HG02852 (cell line): Measurements from ENCODE around the gene MFSD2A.
"Not testable (repeated sequence)": the region's sequence is repeated elsewhere in the genome, so short reads cannot be mapped to it uniquely, and the experiment has no call there.

ENCODE experiments used
- ATAC-seq: cut with Tn5 transposase; IDR thresholded peaks from one replicate; pipeline ENCODE4 v1.9.1; 2021; ENCODE audit warnings: mild to moderate bottlenecking, moderate library complexity; ENCODE audit not compliant: unreplicated experiment

The MFSD2A gene

DNA sequence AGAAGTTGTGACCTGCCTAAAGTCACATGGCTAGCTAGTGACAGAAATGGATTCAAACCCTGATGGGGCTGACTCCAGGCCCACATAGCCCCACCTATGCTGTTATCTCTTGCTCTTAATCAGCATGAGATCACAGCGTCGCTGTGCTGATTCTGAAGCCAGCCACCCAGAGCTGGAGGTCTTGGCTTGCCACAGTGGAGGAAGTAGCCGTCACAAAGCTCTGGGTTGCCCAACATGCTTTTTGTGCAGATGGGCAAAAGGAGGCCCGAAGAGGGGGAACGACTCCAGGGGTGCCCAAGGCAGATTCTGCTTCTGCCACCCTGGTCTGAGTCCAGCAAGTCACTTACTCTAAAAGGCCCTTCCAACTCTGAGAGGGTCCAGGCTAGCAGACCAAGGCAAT, 14.7 kb upstream of the MFSD2A start:
- no peak for ATAC-seq

DNA sequence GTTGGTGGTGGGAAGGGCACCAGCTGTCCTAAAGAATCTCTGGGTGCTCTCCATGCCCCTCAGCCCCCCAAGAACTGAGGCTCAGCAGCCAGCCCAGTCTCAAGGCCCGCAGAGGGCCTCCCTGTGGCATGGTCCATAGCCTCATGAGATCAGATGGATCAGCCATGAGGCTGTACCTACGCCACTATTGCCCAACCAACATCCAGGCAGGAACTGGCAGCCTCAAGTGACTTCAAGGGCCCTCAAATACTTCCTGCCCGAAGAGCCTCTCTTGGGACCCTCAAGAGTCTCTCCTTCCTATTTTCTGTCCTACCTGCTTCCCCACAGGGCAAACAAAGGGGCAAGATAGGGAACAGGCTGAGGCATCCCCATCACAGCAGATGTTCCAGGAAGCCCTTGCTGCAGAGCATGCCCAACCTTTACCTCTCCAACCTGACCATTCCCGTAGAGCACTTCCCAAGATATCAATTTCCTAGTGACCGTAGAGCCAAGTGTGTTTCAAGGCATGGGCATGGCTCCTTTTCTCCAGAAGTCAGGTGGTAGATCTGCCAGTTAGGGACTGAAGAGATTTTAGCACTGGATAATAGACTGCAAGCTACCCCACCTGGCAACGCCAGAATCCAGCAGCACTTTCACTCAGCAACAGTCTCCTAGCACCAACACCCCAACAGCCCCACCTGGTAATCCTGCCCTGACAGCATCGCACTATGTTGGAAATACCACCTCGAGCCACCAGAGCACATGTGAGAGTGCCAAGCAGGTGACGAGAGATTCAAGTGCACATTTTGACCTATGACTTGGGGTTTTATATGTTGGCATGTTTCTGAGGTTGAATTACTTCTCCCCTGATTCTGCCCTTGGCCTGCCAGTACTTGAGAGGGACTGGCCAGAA, 13.7 kb upstream of the MFSD2A start:
- ATAC-seq, result no peak

DNA sequence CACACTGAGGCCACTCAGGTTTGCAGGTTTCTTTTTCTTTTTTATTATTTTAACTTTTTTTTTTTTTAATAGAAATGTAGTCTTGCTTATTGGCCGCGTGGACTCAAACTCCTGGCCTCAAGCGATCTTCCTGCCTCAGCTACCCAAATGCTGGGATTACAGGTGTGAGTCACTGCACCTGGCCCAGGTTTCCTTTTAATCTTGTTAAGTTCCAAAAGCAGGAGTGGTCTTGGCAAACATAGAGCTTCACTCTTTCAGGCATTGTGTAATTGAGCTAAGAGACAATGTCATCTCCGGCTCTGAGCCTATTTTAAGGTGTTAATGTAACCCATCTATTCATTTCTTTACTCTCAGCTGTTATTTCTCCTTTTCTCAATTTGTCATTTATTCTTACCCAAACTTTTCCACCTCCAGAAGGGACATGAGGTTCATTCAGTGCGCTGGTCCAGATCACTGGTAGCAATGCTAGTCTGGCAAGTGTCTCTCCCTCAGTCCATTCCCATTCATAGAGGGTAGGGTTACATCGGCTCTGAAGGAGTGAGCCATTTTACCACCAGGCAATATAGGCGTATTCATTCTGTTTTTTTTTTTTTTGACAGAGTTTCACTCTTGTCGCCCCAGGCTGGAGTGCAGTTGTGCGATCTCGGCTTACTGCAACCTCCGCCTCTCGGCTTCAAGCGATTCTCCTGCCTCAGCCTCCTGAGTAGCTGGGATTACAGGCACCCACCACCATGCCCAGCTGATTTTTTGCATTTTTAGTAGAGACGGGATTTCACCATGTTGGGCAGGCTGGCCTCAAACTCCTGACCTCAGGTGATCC, 11.3 kb upstream of the MFSD2A start:
- no peak for ATAC-seq

DNA sequence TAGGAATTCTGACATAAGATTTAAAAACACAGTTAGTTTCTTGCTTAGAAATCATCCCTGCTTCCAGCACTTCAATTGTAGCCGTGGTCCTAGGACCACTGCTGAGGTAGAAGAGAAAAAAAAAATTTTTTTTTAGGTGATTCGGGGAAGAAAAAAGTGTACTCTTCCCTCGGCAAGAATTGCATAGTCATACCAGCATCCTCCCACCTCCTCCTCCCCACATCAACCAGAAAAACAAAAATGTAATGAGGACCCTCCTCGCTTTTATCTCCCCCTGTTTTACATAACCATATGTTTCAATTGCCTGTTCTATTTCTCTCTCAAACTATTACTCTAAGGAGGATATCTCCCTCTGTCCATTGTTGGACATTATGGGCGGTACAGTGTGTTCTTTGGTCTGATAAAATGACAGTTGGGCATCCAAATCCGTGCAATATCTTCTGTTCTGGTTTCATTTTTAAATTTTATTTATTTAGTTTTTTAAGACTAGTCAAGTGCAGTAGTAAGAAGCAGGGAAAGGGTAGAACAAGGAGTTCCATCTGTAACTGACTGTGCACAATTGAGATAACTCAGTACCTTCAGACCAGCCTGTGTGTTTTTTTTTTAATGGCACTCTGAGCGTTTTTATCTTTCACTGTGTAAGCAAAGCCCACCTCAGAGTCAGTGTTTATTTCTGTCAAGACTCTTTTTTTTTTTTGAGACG, 10.4 kb upstream of the MFSD2A start:
- no peak for ATAC-seq

DNA sequence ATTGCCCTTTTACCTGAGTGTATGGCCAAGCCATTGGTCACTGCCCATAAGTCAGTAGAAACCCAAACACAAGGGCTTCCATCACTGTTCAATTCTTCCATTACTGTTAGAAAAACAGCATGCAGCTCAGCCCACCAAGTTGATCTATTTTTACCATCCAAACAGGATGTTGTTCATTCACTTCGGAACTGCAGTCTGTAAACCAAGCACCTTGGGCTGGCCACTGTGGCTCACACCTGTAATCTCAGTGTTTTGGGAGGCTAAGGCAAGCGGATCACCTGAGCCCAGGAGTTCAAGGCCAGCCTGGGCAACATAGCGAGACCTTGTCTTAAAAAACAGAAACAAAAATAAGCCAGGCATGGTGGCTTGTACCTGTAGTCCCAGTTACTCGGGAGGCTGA, 8.7 kb upstream of the MFSD2A start:
- no peak for ATAC-seq

DNA sequence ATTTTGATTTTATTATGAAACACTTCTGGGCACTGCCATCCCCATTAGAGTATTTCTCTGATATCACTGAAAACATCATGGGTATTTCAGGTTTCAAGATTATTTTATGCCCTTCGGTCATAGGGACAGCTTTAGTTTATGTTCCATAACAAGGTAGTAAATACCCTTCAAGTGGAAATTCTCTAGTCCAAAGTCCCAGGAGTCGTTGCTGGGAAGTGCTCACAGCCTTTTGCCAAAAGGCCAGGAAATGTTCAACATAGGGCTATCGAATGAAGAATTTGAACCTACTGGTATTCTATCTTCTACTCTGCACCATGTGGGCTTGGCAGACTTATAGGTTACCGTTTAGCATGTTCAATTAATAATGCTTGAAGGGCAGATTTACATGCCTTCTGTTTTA, 7.7 kb upstream of the MFSD2A start:
- ATAC-seq, result no peak

DNA sequence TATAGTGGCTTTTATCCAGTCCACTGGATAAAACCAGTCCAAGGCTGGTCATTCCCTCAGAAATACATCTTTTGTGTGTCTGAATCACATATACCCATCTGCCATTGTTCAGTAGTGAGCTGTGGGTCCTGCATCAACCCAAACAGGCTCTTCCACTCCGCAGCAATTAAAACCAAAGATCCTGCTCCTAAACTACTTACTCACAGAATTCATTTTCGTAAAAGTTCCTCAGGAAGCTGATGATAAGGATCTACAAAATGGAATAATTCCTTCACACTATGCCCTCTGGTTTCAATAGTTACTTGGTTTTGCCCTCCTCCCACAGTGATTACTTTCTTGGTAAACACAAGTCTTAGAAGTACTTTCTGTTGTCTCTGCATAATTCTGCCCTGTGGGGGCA, 5.1 kb upstream of the MFSD2A start:
- no peak for ATAC-seq

DNA sequence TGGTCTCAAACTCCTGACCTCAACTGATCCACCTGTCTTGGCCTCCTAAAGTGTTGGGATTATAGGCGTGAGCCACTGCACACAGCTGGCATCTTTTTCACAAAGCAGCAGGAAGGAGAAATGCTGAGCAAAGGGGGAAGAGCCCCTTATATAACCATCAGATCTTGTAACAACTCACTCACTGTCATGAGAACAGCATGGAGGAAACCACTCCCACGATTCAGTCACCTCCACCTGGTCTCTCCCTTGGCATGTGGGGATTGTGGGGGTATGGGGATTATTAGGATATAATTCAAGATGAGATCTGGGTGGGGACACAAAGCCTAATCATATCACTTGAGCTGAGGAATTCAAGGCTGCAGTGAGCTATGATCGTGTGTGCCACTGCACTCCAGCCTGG, 3.0 kb upstream of the MFSD2A start:
- ATAC-seq, result no peak

DNA sequence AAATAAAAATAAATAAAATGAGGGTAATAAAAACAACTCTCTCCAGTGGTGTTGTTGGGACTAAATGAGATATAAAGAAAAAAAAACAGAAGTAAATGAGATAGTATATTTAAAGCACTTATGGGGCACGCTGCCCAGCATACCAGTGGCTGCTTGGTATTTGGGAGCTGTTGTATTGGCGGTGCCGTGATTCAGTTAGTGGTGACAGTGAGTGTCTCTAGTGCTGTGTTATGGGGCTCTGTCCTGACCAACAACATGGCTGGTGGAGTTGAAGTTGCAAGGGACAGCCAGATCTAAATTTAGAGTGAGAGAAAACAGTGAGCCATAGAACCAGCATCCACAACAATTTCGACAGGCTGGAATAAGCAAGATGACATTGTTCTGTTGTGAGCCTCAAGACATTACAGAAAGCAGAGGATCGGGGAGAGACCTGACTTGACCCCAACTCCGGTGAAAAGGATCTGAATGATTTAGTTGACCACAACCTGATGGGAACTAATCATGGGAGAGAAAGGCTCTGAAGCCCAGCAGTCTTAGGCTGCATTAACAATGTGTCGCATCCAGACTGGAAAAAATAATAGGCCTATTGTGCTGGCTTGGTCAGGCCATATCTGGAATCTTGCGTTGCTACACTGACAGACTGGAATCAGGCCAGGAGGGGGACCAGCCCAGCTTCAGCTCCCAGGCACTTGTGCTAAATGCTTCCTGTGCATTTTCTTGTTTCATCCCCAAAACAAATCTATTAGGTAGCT, 2.4 kb upstream of the MFSD2A start:
- ATAC-seq, result no peak

DNA sequence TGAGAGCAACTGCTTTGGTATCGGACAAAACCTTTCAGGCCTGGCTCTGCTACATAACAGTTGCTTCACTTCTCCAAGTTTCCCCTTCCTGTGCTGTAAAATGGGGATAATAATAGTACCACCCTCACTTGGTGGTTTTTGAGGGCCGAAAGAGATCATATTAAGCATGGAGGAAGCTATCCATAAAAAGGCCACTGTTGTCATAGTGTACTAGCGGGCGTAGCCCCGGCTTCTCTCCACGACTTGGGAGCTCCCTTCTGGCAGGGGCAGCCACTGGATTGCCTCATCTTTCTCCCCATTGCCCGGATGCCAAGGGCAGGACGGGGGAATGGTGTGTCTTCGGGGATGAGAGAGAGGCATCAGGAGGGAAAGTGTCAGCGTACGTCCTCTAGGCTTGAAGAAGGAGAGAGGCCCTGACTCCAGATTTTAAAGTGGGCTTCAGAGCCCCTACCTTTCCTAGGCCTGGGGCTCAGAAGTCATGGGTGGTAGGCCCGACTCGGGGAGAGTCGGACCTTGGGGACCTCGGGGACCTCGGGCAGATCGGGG, 548 bp upstream of the MFSD2A start:
- ATAC-seq, result no peak

DNA sequence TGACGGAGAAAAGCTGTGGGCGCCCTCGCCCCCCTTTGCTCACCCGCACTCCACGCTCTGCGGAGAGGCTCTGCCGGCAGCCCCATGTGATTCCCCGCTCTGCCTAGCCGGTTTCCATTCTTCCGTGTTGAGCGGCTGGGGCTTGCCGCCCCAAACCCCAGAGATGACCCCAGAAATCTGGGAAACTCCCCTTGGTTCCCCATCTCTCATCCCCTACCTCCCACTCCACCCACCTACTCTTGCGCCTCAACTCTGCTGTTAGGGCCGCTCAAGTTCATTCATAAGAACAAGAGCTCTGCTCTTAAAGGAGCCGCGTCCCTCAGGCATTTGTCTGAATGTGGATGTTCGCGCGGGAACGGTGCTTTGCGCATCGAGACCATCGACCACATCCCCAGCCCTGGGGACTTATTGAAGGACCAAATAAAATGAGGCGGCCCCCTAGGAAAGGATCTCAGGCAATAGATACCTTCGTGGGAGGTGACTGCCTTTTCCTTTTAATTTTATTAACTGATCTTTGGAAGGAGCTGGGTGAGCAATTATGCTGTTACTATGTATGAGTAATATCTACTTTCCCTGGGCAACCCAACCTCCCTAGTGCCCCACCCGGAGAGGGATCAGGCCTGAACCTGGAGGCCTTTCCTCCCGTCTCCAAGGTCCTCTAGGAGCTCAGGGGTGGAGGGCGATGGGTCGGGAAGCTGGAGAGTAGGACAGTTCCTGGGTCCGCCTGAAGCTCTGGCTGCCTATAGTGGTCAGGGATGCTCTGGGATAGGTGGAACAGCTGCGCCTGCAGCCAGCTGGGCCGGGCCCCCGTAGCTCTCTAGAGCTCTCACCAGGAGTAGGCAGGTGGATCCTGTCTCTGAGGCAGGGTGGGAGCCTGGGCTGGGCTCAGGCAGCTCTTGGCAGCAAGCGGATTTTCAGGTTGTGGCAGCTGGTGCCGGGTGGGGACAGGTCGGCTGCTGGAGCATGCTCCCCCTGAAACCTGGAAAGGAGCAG, 898 bp downstream of the MFSD2A start:
- peak; percentile 54 for ATAC-seq

DNA sequence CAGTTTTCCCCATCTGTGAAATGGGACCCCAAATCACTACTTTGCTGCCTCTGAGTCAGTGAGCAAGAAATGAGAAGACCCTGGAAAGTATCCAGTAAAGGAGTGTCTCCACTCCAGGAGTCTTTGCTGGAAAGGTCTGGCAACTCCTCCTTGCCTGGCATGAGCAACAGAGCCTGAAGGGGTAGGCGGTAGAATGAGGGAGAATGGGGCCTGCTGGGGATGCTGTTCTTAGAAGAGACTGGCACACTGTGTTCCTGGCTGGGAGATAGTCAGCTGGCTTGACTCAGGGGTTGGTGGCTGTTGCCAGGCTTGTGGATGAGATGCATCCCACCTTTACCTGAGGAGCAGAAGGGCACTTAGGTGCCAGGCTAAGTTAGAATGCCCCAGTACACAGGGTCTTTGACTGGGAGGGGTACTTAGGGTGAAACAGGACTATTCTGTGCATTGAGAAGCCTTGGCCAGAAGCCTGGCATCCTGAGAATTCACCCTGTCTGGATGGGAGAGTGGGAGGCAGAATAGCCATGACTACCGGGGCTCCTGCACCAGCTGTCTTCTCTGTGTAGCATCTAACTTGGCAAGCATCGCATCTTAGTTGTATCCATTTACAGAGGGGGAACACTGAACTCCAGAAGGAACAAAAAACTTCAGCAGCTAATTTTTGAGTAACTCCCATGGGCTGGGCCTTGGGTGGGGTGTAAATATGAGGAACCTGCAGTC, 2.5 kb downstream of the MFSD2A start:
- ATAC-seq, result no peak

DNA sequence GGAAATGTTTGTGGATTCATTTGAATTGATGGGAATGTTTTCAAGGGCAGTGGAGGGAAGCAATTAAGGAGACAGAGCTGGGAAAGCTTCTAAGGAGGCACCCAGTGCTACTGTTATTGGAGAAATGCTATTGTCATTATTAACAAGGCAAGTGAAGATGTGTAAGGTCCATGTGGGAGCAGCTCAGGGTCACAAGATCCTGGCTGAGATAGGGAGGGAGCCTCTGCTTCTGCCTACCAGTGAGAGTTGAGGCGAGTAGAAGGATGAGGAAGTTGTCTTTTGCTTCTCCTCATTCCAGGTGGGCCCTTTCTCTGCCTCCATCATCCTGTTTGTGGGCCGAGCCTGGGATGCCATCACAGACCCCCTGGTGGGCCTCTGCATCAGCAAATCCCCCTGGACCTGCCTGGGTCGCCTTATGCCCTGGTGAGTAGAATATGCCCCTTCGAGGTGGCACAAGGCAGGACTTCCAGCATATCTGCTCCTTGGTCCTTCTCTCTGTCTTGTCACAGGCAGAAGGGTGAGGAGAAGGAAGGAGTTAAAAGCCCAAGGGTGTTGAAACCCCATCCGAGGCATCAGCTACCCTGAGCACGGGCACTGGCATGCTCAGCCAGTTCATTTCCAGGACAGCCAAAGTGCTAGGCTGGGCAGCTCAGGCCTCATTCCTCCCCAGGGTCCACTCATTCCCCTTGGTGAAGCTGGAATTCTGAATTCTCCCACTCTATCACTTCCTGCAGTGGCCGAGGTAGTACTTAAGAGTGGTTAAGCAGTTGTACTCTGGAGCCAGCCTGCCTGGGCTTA, 3.7 kb downstream of the MFSD2A start:
- ATAC-seq, result no peak

DNA sequence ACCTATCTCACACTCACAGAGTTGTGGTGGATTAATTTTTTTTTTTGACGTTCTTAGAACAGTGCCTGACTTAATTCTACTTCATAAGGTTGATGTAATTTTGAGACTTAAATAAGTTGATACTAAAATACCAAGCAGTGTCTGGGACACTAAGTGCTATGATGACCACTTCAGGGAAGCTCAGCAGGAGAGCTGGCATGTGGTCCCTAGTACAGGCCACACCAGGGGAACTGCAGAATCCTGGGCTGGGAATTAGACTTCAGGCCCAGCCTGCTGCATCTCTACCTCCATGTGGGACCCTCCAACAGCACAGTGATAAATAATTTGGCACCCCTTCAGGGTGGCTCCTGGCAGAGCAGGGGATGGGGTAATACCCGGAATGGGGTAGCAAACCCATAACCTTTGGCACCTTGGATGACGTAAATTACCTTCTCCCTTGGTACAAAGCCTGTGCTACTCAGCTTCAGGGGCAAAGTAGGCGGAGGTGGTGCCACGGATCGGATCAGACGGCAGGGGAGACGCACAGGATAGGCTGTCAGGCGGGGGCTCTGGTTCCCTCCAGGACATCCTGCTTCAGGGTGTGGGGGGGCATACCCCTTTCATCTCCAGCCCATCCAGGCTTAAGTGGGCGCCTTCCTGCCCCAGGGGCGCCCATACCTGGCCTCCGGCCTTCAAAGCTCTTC, 4.8 kb downstream of the MFSD2A start:
- no peak for ATAC-seq

DNA sequence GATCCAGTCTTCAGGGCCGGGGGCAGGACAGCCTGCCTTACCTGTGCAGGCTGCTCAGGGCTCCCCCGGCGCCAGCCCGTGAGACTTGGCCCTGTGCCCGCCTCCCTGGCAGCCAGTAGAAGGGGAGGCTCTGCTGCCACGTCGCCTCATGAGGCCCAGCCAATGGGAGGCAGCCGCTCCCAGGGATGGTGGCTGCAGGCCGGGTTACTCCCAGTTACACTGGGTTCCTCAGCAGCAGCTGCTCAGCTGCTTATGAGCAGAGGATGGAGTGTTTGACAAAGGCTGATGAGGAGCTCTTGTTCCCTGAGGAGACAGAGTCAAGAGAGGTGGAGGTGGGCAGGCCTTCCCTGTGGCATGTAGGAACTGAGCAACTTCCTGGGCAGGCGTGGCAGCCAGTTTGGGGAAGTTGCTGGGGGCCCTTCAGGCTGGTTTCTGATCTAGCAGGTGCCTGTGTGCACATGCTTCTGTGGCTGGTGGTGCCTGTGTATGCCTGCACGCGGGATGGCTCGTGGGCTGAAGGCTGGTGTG, 5.5 kb downstream of the MFSD2A start:
- ATAC-seq, result peak; percentile 64

DNA sequence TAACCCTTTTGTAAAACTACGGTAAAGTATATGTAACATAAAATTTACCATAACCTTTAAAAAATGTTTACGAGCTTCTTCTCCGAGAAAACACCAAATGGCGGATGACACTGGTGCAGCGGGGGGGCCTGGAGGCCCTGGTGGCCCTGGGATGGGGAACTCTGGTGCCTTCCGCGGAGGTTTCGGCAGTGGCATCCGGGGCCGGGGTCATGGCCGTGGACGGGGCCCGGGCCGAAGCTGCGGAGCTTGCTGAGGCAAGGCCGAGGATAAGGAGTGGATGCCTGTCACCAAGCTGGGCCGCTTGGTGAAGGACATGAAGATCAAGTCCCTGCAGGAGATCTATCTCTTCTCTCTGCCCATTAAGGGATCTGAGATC, 7.5 kb downstream of the MFSD2A start:
- no peak for ATAC-seq

DNA sequence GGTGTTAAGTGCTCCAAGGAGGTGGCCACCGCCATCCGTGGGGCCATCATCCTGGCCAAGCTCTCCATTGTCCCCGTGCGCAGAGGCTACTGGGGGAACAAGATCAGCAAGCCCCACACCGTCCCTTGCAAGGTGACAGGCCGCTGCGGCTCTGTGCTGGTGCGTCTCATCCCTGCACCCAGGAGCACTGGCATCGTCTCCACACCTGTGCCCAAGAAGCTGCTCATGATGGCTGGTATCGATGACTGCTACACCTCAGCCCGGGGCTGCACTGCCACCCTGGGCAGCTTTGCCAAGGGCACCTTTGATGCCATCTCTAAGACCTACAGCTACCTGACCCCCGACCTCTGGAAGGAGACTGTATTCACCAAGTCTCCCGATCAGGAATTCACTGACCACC, 8.0 kb downstream of the MFSD2A start:
- not testable (repeated sequence) for ATAC-seq
